Prostate gland (tissue), 2 donors: ENCODE measurements around the gene RBP7.

Source experiments
- POLR2A ChIP-seq: fragments of 450-650 bp; IDR thresholded peaks from one replicate; pipeline ENCODE4 v1.6.1; 2016; ENCODE audit warnings: antibody characterized with exemption, mild to moderate bottlenecking
- TF ChIP-seq, protein P1 (sequence below), 4 experiments: fragments of 200-600 bp in 2 of 4; fragments of 450-650 bp in 2 of 4; sonication (generic) in 2 of 4; IDR thresholded peaks; 1 replicate in 3 of 4; 2 replicates in 1 of 4; pipeline ENCODE4 v1.5.1; 2016 to 2019; ENCODE audit warnings: antibody characterized with exemption in 4 of 4, mild to moderate bottlenecking in 2 of 4, moderate library complexity in 2 of 4

- TF ChIP-seq, protein P1, sequence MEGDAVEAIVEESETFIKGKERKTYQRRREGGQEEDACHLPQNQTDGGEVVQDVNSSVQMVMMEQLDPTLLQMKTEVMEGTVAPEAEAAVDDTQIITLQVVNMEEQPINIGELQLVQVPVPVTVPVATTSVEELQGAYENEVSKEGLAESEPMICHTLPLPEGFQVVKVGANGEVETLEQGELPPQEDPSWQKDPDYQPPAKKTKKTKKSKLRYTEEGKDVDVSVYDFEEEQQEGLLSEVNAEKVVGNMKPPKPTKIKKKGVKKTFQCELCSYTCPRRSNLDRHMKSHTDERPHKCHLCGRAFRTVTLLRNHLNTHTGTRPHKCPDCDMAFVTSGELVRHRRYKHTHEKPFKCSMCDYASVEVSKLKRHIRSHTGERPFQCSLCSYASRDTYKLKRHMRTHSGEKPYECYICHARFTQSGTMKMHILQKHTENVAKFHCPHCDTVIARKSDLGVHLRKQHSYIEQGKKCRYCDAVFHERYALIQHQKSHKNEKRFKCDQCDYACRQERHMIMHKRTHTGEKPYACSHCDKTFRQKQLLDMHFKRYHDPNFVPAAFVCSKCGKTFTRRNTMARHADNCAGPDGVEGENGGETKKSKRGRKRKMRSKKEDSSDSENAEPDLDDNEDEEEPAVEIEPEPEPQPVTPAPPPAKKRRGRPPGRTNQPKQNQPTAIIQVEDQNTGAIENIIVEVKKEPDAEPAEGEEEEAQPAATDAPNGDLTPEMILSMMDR (IDR thresholded peaks at IDR 0.05) = no peak
- no peak for TF ChIP-seq POLR2A
Measured at GRCh38 chr1:10031461-10031860, 34.4 kb downstream of the RBP7 start.
